Measurements from ENCODE around the gene DNAJB14. TPM values are rescaled to one million over a fixed set of nuclear protein-coding genes. Genes with fewer than 3 reads are reported as not detected.

Gene DNAJB14
- total RNA-seq, 2 donors from 2014 or later: 32.6 to 58.2 TPM

GRCh38 chr4:99949999-99950912, 3.8 kb upstream of the DNAJB14 start, which contains the start of gene H2AZ1:
TSS of gene H2AZ1 (minus strand) at chr4:99950275. CDS start at chr4:99950170, 105 bp downstream.
- no peaks in the 10 kb centered on the region for H3K36me3 ChIP-seq
- H3K4me3 ChIP-seq: peak within 1 kb of the TSS; percentile 77
- no peak for TF ChIP-seq CTCF (IDR thresholded peaks at IDR 0.05)
- DNase-seq (ENCODE audit: low spot score): peak; percentile 98
- ATAC-seq (ENCODE audit: insufficient number of reproducible peaks, low FRiP score, low read depth): peak; percentile 78
- peak within 1 kb of the TSS; percentile 81 to 96 for H3K27ac ChIP-seq
- peaks cover 14 to 29% of the 10 kb centered on the region in 2 donors for H3K4me1 ChIP-seq (ENCODE audit: control insufficient read depth in 1 of 2, low read depth in 2 of 2)
- no peaks in the 10 kb centered on the region for H3K27me3 ChIP-seq (replicated peaks; ENCODE audit: insufficient read depth)
- H3K9me3 ChIP-seq: no peaks in the 10 kb centered on the region

DNA sequence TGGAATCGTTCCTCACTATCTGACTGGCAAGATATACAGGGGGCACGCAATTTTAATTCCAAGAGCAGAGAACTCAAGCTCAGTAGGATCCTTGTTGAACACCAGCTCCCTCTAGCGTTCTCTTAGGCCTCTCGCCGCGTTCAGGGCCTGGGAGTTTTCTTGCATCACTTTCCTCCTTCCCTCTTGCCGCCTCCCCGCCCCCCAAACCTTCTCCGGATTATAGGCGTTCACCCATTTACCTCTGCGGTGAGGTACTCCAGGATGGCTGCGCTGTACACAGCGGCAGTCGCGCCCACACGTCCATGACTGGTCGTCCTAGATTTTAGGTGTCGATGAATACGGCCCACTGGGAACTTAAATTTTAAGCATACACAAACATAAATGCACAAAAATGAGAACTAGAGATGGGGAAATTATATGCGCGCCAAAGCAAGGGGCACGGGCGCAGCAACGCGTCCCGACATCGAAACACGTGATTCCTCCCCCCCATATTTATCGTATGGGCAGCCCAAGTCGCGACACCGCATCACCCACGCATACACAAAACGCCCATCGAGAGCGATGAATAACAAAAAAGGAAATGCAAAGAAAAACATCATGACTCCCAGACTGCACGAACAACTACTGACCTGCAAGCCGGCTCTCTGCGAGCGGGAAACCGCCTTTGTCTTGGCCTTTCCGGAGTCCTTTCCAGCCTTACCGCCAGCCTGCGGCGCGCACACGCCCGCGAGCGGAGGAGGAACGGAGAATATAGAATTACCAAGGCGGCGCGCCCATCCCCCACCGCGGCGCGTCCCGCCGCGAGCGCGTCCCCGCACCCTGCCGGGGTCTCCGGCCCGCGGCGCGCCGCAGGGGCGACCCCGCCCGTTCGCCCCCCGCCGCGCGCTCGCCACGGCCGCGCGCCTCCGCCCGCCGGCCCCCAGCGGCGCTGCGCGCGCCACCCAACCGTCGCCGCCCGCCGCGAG, 2.9 kb upstream of the DNAJB14 start:
- H3K4me1 ChIP-seq (ENCODE audit: control insufficient read depth in 1 of 2, low read depth in 2 of 2): peaks cover 24 to 38% of the 10 kb centered on the region in 2 donors
- ATAC-seq (ENCODE audit: insufficient number of reproducible peaks, low FRiP score, low read depth): peak; percentile 72
- peak; percentile 79 for TF ChIP-seq CTCF (IDR thresholded peaks at IDR 0.05)
- H3K4me3 ChIP-seq: peak overlapping the region; percentile 77
- H3K27me3 ChIP-seq (replicated peaks; ENCODE audit: insufficient read depth): no peaks in the 10 kb centered on the region
- DNase-seq (ENCODE audit: low spot score): peak; percentile 63
- H3K9me3 ChIP-seq: no peaks in the 10 kb centered on the region
- no peaks in the 10 kb centered on the region for H3K36me3 ChIP-seq
- peak overlapping the region; percentile 77 to 96 for H3K27ac ChIP-seq

DNA sequence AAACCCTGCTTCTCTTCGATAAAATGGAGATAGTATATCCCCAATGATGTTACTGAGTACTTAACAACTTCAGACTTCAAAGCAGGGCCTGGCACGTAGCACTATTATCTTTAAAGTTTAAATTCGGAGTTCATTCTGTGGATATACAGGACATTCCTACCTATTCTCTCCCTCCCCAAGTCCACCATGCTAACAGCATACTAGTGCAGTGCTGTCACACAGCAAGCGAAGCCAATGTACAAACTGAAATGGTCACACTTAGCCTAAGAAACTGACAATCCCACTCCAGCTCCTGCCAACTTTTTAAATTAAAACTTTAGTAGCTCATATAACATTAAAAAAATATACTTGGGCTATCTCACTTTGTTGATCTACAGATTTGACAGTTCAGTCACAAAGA, 1.2 kb upstream of the DNAJB14 start:
- Histone ChIP-seq H3K9me3 (no peaks in the 10 kb centered on the region), H3K36me3 (no peaks in the 10 kb centered on the region), H3K4me1 (ENCODE audit: control insufficient read depth in 1 of 2, low read depth in 2 of 2) (peaks cover 37 to 51% of the 10 kb centered on the region in 2 donors), H3K27me3 (replicated peaks; ENCODE audit: insufficient read depth) (no peaks in the 10 kb centered on the region), H3K4me3 (peak overlapping the region; percentile 100), H3K27ac (peak overlapping the region in 1 of 2 donors; percentile 96)
- ATAC-seq (ENCODE audit: insufficient number of reproducible peaks, low FRiP score, low read depth) (no peak), DNase-seq (ENCODE audit: low spot score) (no peak)
- TF ChIP-seq CTCF (IDR thresholded peaks at IDR 0.05): no peak

DNA sequence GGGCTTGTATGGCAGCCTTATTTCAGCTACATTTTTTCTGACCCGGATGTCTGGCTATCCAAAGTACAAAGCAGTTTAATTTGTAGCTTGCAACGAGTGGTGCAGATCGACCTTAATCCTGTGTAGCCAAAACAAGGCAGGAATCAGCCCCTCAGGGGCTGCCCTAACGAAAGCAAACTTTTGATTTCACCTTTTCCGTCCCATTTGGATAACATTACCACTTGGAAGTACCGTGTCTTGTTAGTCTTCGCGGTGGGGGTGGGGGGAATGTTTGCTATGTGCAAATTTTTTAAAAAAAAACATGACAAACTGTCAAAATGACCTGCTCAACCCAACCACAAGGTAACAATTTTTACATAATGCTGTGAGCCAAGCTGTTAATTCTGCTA, 766 bp upstream of the DNAJB14 start:
- H3K27ac ChIP-seq: peak overlapping the region; percentile 96
- no peak for TF ChIP-seq CTCF (IDR thresholded peaks at IDR 0.05)
- H3K4me1 ChIP-seq (ENCODE audit: control insufficient read depth in 1 of 2, low read depth in 2 of 2): peaks cover 42 to 51% of the 10 kb centered on the region in 2 donors
- H3K4me3 ChIP-seq: peak overlapping the region; percentile 100
- no peaks in the 10 kb centered on the region for H3K9me3 ChIP-seq
- no peaks in the 10 kb centered on the region for H3K27me3 ChIP-seq (replicated peaks; ENCODE audit: insufficient read depth)
- ATAC-seq (ENCODE audit: insufficient number of reproducible peaks, low FRiP score, low read depth): no peak
- no peak for DNase-seq (ENCODE audit: low spot score)
- no peaks in the 10 kb centered on the region for H3K36me3 ChIP-seq

Measured in thoracic aorta (tissue), 2 donors.